Tongue (tissue), 2 donors: ENCODE results near the gene SPRR4. TPM values are rescaled to one million over a fixed set of nuclear protein-coding genes. Genes with fewer than 3 reads are reported as not detected.

ENCODE experiments used
- DNase-seq: peaks from one replicate; pipeline ENCODE4 v3.0.0-alpha.2; 2015
- total RNA-seq: library from RNA; depleted of rRNA; stranded (reverse); fragments of >200 nt; gene quantifications from one replicate; pipeline ENCODE4 v1.2.3, GENCODE V29; 2014

The SPRR4 gene
- total RNA-seq, result not detected

DNA sequence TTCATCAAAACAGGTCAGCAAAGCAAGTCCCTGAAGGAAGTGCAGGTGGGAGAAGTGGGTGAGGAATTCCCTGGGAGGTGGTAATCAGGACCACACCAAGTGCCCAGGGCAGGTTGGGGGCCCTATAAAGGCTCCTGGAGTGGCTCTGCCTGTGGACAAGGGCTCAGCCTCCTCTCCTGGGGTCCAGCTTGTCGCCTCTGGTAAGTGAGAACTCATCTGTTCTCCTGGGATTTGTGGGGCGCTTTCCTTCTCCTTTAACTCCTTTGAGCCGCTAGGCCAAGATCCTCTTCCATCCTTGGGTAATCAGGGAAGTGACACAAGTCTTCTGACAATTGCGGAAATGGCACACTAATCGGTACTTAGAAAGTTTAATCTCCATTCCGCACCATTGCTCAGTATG lies at the start of gene SPRR4:
SPRR4 (plus strand) TSS at position 154 of the 400 bp plus-strand sequence. CDS start 1,243 bp downstream, outside the sequence.
- DNase-seq, result no peak

DNA sequence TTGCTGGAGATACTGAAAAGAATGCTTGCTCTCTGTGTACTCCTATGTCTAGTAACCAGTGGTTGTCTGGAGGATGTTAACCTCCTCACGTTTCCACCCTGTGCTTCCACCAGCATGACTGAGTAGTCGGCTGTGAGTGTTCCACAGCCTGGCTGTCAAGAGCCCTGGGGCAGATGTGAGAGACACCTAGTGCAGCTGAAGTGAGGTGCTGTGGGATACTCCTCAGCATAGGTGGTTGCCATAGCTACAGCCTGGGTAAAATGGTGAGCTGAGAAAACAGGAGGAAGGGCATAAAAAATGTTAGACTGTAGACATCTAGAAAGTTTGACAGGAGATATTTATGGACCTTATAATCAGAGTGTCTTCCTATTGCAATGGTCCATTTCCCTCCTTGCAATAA lies 46.3 kb upstream of the SPRR4 start:
- DNase-seq, result no peak

- peak; percentile 10 for DNase-seq
Observed at GRCh38 chr1:152926091-152926490, 44.4 kb upstream of the SPRR4 start.

- DNase-seq, result no peak
Observed at GRCh38 chr1:152928671-152929070, 41.8 kb upstream of the SPRR4 start.

GRCh38 chr1:152932170-152932811 lies 38.2 kb upstream of the SPRR4 start:
- DNase-seq, result no peak

GRCh38 chr1:152933196-152933595 lies 37.3 kb upstream of the SPRR4 start:
- no peak for DNase-seq

DNA sequence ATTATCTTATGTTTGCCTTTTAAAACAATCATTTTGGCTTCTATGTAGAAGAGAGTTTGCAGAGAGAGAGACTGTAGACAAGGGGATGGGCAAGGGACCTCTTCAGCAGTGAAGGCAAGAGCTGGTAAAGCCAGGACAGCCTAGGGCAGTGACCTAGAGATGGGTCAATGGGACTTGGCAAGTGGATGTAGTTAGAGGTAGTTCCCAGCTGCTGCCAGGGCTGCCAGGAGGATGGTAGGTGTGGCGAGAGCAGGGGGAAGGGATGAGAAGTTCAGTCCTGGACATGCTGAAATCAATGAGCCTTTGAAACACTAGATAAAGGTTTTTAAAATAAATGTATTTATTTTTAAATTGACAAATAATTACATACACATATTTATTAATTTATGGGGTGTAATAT lies 29.8 kb upstream of the SPRR4 start:
- DNase-seq, result no peak

GRCh38 chr1:152941037-152941711 lies 29.3 kb upstream of the SPRR4 start:
- DNase-seq, result no peak

DNA sequence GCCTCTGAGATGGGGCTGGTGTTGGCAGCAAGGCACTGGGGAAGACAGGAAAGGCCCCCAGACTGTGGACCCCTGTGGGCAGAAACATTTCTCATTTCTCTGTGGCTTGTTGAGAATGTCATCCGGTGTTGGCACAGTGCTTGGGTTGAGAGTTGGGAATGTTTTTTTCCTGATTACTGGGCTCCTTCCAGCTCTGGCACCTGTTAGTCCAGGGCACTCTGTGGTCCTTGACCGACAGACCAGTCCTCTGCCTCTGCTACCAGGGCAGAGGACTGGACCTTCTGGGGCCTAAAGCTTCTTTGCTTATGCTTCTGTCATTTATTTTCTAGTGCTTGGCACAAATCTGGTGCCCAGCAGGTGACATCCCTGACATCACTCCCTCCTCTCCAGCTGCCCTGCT lies 28.3 kb upstream of the SPRR4 start:
- no peak for DNase-seq

DNA sequence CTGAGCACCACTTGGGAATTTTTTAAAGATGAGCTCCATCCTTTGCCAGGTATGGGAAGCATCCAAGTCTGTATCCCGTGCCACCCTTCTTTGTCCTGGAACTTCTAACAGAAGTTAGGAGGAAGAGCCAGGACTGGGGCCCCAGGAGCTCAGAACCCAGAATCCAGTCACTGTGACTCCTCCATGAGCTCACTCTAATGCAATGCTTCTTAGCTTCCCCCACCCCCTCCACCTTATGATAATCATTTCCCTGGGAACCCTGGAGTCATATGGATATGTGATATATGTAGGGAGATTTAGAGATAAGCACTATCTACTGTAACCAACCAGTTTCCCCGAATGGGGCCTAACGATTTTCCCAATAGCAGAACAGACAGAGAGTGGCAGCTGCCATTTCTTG lies 24.2 kb upstream of the SPRR4 start:
- no peak for DNase-seq

DNA sequence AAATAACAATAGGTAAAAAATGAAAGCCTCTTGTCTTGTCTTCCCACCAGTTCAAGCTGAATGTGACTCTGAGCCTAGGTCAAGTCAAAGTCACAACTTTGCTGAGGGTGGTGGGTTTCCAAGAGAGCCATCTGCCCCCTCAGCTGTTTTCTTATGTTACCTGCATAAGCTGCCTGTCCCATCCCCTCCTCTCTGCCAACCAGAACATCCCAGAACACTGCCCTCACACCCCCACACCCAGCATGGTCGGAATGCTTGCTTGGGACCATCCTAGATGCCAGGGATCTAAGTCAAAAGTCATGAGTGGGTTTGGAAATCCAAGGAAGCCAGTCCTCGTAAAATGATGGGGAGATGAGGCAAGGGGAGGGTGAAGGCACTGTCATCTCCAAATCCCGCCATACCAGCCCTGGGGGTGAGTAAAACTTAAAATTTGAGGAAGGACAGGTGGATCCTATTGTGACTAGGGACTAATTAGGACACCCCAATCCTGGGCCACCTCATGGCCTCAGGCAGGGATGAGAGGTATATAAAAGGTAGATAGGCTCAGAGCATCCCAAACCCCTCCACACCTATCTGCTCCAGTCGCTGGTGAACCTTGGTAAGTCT lies 23.7 kb upstream of the SPRR4 start, which contains the start of gene SPRR5:
SPRR5 (plus strand) TSS at position 556 of the 606 bp plus-strand sequence. CDS start 1,349 bp downstream, outside the sequence.
- no peak for DNase-seq

GRCh38 chr1:152951711-152952110 lies 18.7 kb upstream of the SPRR4 start:
- DNase-seq, result no peak

DNA sequence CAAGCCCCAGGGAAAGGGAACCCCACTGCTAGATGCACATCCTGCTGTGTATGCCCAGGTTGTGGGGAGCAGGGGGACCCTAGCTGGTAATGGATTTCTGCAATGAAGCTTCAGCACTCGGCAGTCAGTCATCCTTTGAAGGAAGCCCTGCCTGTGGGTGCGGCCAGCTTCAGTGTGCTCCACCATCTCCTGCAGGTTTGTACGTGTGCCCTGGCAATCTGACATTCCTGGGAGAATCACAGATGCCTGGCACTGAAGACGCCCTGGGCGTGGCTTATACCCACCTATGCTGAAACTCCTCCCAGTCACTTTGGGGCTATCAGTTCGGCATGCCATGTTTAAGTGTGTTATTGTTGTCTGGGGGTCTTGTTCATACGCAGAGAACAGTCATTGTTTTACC lies 16.7 kb upstream of the SPRR4 start:
- peak; percentile 13 for DNase-seq

DNA sequence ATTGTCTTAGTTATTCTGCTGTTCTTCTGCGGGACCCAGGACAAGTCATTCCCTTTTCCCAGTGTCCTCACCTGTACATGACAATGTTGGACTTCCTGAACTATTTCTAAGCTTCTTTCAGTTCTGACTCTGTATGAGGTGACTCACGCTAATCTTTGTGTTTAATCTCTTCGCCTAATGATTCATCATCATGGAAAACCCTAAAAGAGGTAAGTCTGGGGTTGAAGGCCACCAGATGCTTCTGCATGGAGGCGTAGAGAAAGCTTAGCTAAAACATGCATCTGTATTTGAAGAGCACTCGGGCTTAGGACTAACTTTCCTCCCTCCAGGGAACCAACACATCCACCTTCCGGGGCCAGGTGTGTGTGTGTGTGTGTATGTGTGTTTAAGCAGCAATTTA lies 16.0 kb upstream of the SPRR4 start:
- no peak for DNase-seq

- no peak for DNase-seq
Observed at GRCh38 chr1:152957561-152957960, 12.9 kb upstream of the SPRR4 start.

DNA sequence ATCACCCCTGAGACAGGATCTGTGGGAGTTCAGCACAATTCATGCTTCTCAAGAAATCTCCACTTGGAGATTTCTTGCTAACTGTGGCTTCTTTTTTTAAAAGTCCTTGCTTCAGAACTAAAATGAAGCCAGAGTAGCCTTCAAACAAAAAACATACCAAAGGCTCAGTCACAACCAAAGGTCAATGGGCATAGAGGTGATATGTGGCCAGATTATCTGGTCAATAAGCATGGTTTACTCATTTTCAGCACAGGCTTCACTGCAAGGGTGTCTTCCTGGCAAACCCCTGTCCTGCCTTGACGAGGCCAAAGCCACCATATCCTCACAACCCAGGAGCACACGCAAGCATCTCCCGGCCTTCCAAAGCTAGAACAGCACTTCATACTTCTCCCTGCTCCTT lies 11.2 kb upstream of the SPRR4 start:
- DNase-seq, result no peak

- no peak for DNase-seq
Observed at GRCh38 chr1:152959801-152960451, 10.5 kb upstream of the SPRR4 start.

DNA sequence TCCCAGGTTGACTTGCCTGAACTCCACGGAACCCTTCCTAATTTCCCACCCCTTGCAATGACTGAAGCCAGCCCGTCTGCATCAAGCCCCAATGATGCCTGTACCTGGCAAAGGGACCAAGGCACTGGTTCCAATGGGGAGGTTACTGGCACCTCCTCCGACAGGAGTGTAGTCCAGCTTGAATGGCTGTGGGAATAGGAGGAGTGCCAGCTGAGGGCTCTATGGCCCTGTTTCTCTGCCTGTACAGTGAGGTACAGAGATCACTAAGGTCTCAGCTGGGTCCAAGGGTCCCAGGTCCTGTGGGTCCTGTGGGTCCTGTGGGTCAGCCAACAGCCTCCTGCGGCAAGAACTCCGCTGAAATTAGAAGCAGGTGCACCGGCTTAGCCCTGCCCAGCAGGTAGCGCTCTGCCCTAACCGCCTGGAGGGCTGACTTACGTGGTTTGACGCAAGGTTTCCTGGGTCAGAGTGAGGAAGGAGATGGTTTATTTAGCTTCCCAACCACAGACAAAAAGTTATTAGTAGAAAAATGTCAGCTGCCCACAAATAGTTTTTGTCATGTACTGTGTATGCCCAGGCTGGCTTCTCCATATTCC lies 9.9 kb upstream of the SPRR4 start:
- DNase-seq, result no peak

GRCh38 chr1:152961226-152961891 lies 9.1 kb upstream of the SPRR4 start:
- DNase-seq, result no peak

GRCh38 chr1:152962876-152963415 lies 7.5 kb upstream of the SPRR4 start:
- no peak for DNase-seq

DNA sequence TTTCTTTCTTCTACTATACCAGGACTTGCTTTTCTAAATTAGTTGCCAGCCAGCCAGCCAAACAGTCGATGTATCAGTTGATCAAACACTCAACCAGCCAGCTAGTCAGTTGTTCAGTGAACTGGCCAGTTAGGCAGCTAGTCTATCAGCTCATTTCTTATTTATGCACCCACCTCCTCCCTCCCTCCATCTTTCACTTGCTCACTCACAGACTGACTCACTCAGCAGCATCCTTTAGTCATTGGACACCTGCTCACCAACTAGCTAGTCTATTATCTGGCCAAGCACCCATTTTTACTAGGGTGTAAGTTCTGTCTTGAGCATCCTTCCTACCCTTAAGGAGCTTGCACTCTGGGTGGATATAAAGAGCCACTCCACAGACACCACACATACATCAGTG lies 5.9 kb upstream of the SPRR4 start:
- DNase-seq, result no peak

GRCh38 chr1:152965853-152966252 lies 4.6 kb upstream of the SPRR4 start:
- DNase-seq, result no peak
